ENCODE measurements around the gene FBXO33.
"Not testable (repeated sequence)": the region's sequence is repeated elsewhere in the genome, so short reads cannot be mapped to it uniquely, and the experiment has no call there.

The FBXO33 gene

GRCh38 chr14:39369029-39369428 lies 63.2 kb downstream of the FBXO33 start:
- TF ChIP-seq, protein P1, sequence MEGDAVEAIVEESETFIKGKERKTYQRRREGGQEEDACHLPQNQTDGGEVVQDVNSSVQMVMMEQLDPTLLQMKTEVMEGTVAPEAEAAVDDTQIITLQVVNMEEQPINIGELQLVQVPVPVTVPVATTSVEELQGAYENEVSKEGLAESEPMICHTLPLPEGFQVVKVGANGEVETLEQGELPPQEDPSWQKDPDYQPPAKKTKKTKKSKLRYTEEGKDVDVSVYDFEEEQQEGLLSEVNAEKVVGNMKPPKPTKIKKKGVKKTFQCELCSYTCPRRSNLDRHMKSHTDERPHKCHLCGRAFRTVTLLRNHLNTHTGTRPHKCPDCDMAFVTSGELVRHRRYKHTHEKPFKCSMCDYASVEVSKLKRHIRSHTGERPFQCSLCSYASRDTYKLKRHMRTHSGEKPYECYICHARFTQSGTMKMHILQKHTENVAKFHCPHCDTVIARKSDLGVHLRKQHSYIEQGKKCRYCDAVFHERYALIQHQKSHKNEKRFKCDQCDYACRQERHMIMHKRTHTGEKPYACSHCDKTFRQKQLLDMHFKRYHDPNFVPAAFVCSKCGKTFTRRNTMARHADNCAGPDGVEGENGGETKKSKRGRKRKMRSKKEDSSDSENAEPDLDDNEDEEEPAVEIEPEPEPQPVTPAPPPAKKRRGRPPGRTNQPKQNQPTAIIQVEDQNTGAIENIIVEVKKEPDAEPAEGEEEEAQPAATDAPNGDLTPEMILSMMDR (IDR thresholded peaks at IDR 0.05; ENCODE audit: extremely low read depth, insufficient read depth, missing control alignments): no peak
- in situ Hi-C loops (cut with MboI; ENCODE audit: low pct_unique_long_range_greater_than_20kb, low sequenced_read_pairs, unreplicated experiment): no loop called here
- no peak for DNase-seq (ENCODE audit: low spot score)

GRCh38 chr14:39368261-39368959 lies 63.8 kb downstream of the FBXO33 start:
- peak; percentile 39 for DNase-seq (ENCODE audit: low spot score)
- in situ Hi-C loops (cut with MboI; ENCODE audit: low pct_unique_long_range_greater_than_20kb, low sequenced_read_pairs, unreplicated experiment): no loop called here
- TF ChIP-seq, protein P1 (IDR thresholded peaks at IDR 0.05; ENCODE audit: extremely low read depth, insufficient read depth, missing control alignments): peak; percentile 54

DNA sequence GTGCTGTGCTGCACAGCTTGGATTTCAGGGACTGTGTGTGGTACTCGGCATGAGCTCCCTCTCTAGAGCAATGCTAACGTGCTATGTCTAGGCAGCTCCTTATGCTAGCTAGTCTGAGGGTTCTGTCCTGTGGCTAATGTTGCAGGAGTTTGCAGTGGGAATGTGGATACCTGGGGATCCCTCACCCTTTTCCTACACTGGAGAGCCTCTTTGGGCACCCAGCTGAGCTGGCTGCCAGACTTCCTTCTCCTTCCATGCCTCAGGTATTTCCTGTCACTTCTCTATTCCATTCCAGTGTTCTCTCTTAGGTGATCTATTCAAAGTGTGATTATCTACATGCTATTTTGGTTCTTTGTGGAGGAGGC lies 64.9 kb downstream of the FBXO33 start:
- DNase-seq (ENCODE audit: low spot score): no peak
- in situ Hi-C loops (cut with MboI; ENCODE audit: low pct_unique_long_range_greater_than_20kb, low sequenced_read_pairs, unreplicated experiment): no loop called here
- TF ChIP-seq, protein P1 (IDR thresholded peaks at IDR 0.05; ENCODE audit: extremely low read depth, insufficient read depth, missing control alignments): no peak

DNA sequence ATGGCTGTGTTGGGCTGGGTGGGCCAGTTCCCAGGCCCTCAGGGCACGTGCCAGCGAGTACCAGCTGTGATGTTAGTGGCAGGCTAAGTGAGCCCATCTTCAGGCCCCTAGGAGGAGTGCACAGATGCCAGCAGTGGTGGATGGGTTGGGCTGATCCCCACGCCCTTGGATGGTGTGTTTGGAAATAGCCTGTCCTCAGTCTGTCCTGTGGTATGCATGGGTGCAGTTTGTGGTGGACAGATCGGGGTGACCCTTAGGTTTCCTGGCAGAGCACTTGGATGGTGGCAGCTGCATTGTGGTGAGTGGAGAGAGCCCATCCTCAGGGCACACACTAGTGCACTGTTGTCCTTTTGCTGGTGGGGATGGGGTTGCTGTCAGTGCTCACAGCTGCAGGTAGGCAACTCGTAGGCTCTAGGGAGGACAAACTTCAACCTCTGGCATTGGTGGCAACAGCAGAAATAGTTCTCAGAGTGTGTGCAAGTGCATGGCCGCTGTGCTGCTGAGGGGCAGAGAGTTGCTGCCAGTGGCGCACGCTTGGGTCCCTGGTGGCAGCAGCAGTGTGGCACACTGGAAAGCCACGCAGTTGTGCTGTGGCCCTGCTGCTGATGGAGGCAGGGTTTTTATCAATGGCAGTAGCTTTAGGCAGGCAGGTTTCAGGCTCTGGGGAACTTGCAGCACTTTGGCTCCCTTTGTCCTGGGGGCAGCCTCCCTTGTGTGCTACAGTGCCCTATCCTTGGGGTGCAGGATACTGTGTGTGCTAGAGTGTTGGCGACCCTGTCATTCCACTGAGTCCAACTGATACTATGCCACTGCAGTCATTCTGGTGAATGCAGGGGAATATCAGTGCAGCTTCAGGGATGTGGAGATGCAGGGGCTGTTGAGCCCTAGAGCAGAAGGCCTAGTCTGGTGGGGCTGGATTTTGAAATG lies 65.5 kb downstream of the FBXO33 start:
- in situ Hi-C loops (cut with MboI; ENCODE audit: low pct_unique_long_range_greater_than_20kb, low sequenced_read_pairs, unreplicated experiment): no loop called here
- TF ChIP-seq, protein P1 (IDR thresholded peaks at IDR 0.05; ENCODE audit: extremely low read depth, insufficient read depth, missing control alignments): no peak
- no peak for DNase-seq (ENCODE audit: low spot score)

DNA sequence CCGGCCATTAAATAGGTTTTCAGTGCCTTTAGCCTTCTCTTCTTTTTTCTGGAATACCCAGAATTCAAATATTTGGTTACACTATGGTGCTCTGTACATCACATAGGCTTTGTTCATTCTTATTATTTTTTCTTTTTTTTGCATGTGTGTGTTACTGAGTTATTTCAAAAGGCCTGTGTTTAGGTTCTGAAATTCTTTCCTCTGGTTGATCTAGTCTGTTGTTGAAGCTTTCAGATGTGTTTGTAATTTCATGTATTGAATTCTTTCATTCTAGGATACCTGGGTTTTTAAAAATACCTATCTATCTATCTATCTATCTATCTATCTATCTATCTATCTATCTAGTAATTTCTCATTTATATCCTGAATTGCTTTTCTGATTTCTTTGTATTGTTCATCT lies 66.9 kb downstream of the FBXO33 start:
- TF ChIP-seq, protein P1 (IDR thresholded peaks at IDR 0.05; ENCODE audit: extremely low read depth, insufficient read depth, missing control alignments): no peak
- DNase-seq (ENCODE audit: low spot score): no peak
- in situ Hi-C loops (cut with MboI; ENCODE audit: low pct_unique_long_range_greater_than_20kb, low sequenced_read_pairs, unreplicated experiment): no loop called here

- TF ChIP-seq, protein P1 (IDR thresholded peaks at IDR 0.05; ENCODE audit: extremely low read depth, insufficient read depth, missing control alignments): no peak
- in situ Hi-C loops (cut with MboI; ENCODE audit: low pct_unique_long_range_greater_than_20kb, low sequenced_read_pairs, unreplicated experiment): no loop called here
- no peak for DNase-seq (ENCODE audit: low spot score)
Measured at GRCh38 chr14:39364509-39364908, 67.7 kb downstream of the FBXO33 start.

DNA sequence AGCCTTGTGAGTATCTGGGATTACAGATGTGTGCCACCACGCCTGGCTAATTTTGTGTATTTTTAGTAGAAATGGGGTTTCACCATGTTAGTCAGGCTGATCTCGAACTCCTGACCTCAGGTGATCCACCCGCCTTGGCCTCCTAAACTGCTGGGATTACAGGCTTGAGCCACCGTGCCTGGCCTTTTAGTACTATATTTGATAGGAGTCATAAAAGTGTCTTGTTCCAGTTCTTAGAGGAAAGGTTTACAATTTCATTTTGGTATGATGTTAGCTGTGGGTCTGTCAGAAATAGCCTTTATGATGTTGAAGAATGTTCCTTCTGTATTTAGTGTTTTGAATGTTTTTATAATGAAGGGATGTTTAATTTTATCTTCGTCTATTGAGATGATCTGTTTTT lies 70.7 kb downstream of the FBXO33 start:
- DNase-seq (ENCODE audit: low spot score); in situ Hi-C loops (cut with MboI; ENCODE audit: low pct_unique_long_range_greater_than_20kb, low sequenced_read_pairs, unreplicated experiment): not testable (repeated sequence)

Measured in GM13977 (cell line).